ENCODE measurements around the gene LRRC19.

- no peak for TF ChIP-seq POLR2A (IDR thresholded peaks at IDR 0.05; ENCODE audit: extremely low read depth, insufficient read length)
- TF ChIP-seq CTCF (IDR thresholded peaks at IDR 0.05; ENCODE audit: low read depth, low read length) = no peak
These were observed 51.4 kb downstream of the LRRC19 start for GRCh38 chr9:26954050-26954508.

Measured in NB4 (cell line).